Brain pericyte (primary cell): Measurements from ENCODE around the gene LGALS1.
A peak's percentile ranks its signal among the peaks of the same experiment; 100 is the strongest.
"Not testable (repeated sequence)": the region's sequence is repeated elsewhere in the genome, so short reads cannot be mapped to it uniquely, and the experiment has no call there.

Experiments
- DNase-seq: peaks from one replicate; pipeline ENCODE4 v3.0.0-alpha.2; 2012; ENCODE audit warnings: low read depth, low spot score

The LGALS1 gene

DNA sequence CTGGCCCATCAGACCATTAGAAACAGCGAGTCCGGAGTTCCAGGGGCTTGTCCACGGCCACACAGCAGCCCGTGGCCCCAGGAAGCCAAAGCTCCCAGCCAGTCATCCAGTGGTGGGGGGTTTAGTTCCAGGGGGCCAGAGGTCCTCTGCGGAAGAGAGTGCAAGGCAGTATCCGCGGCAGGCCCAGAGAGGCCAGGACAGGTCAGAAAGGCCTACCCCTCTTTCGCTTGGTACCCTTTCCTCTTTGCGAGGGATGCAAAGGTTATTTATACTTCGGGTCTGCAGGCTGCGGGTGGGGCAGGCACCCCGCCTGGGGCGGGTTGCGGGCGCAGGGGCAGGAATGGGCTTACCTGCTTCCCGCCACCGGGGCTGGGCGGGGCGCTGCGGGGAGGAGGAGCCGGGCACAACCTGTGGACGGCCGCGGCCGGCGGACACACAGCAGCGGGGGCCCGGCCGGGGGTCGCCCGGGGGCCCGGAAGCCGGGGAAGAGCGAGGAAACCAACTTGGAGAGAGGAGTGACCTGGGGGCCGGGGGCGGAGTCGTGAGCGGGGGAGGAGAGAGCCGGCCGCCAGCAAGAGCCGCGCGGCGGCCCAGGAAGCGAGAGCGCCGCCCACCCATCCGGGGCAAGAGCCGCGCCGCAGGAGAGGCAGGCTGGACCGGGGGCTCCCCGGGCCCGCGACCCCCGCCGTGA, 36.2 kb upstream of the LGALS1 start, which contains the start of gene SH3BP1:
Gene SH3BP1 (plus strand): TSS at position 600 of the 691 bp plus-strand sequence. CDS start 119 bp downstream, outside the sequence.
- no peak for DNase-seq

DNA sequence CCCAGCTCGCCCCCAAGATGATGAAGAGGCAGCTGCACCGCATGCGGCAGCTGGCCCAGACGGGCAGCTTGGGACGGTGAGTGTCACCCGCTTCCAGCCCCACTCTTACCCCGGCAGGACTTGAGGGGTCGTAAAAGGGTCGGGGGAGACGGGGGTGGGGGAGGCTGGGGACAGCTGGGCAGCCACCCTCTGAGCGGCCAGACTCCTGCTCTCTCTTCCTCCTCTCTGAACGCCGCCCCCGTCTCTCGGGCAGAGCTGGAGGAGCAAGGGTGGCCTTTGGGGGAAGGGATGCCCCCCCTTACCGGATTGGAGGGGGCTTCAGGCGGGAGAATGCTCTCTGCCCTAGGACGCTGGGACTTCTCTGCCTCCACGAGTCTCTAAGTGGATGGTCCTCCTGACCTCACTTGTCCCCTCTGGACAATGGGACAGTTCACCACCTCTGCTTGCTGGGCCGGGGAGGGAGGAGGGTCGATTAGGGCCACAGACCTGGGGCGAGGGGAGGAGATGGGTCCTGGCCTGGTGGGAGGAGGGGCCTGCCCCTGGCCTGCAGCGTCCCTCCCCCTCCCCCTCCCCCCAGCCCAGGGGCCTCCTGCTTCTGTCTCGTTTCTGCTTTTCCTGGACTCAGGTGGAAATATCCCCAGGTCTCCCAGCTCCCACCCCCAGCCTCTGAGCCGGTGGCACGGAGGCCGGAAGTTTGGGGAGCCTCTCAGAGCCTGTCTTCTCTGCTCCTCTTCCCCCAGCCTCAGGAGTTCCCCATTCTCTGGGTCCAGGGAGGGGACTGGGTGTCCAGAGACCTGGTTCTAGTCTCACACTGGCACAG, 35.5 kb upstream of the LGALS1 start:
- no peak for DNase-seq

DNA sequence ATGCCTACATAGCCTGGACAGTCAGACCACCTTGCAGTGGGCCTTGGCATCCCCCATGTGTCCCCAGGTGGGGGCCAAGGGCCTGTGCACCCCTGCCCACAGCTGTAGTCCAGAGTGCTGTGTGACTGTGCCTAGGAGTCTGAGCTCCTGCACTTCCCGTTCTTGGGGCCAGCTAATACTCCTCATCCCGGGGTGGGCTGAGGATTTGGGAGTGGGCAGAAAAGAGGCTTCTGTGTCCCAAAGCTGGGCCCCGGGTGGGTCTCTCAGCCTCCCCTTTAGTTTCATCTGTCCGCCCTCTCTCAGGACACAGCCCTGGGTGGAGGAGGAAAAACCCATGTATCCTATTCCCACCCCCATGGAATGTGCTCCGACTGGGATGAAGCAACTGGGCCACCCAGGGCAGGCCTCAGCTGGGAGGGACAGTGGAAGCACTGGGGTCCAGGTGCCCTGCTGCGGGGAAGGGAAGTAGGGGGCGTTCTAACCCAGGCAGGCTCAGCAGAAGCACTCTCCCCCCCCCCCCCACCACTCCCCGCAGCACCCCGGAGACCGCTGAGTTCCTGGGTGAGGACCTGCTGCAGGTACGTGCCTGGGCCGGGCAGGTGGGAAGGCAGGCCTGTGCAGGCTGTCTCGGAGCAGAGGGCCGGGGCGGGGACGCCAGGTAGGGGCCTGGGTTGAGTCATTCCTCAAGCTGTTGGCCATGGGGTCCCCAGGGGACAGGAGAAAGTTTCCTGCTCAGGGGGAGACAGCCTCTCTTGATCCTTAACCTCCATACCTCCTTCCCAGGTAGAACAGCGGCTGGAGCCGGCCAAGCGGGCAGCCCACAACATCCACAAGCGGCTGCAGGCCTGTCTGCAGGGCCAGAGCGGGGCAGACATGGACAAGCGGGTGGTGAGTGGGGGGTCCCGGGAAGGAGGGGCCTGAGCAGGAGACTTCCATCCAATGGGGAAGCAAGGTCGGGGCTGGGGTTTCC, 34.6 kb upstream of the LGALS1 start:
- no peak for DNase-seq

DNA sequence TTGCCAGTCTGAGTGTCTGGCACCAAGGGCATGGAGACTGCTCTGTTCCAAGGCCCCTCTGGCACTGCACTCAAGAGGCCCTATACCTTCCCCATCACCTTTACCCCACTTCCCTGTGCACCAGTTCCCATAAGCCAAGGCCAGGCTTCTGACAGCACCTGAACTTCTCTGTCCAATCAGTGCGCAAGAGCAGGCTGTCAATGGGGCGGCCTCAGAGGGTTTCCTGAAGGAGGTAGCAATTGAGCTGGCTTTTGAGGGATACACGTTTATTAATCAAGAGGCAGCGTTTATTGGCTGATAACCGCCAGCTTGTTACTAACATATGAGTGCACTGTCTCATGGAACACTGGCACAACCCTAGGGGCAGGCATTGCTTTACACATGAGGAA, 33.9 kb upstream of the LGALS1 start:
- DNase-seq: no peak

DNA sequence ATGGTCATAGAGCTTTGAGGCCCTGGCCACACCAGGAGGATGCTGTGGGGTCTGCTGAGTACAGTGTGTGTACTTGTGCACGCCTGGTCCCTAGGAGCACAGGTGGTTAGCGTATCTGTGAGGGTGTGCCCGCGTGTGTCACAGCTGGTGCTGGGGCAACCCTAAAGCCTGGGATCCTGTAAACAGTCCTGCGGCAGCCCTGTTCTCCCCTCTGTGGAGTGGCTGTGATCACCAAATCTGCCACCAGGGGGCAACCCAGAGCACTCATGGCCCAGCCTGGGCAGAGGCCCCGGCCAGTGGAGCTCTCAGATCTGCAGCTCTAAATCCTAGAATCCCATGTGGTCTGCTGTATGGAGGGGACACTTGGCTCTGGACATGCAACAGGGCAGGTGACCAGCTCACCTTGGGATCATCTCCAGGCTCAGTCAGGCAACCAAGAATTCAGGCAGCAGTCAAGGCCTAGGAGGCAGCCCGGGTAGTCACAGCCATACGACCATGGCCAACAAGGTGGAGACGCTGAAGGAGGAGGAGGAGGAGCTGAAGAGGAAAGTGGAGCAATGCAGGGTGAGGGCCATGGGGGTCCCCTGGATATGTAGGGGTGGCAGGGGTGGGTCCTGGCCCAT, 32.1 kb upstream of the LGALS1 start:
- DNase-seq: no peak

DNA sequence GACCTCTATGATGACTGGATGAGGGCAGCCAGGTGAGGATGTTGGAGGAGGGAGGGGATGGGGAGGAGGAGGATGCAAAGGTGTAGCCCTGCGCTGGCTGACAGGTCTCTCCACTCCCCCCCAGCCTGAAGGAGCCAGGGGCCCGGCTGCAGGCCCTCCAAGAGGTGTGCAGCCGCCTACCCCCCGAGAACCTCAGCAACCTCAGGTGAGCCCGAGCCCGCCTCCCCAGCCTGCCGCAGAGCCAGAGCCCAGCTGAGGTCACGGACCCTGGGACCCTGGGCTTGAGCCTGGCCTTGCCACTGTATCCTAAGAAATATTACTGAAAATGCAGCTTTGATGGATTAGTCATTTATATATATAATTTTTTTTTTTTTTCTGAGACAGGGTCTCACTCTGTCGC, 28.1 kb upstream of the LGALS1 start:
- no peak for DNase-seq

DNA sequence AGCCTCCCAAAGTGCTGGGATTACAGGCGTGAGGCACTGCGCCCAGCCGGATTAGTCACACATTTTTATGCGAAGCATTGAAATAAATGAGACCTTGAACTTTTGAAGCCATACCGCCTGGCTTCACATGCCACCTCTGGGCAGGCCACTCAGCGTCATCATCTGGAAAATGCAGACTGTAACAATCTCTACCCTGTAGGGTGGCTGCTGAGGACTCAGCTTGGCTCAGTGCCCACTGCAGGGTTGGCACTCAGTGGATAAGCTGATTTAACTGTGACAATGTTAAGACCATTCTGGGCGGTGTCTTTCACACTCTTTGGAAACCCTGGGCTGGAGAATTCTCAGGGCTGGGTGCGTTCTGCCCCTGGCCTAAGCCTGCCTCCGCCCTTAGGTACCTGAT, 27.5 kb upstream of the LGALS1 start:
- DNase-seq: no peak

DNA sequence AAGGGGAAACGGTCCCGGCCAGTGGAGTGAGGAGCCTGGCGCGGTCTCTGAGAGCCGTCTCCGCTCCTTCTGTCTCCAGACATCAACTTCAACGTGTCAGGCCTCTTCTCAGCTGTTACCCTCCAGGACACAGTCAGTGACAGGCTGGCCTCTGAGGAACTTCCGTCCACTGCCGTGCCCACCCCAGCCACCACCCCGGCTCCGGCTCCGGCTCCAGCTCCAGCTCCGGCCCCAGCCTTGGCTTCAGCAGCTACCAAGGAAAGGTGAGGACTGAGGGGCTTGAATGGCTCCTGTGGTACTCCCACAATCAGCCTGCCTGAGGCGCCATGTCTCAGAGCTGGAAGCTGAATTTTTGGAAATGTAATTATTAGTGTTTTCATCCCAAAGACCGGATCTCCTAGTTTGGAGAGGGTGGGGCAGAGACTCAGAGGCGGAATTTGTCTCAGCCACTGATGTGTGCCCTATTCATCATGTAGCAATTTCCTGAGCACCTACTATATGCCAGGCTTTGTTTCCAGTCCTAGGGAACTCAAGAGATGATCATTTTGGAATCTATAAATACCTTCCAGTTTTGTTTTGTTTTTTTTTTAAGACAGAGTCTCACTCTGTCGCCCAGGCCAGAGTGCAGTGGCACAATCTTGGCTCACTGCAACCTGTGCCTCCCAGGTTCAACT, 24.8 kb upstream of the LGALS1 start:
- DNase-seq: no peak

DNA sequence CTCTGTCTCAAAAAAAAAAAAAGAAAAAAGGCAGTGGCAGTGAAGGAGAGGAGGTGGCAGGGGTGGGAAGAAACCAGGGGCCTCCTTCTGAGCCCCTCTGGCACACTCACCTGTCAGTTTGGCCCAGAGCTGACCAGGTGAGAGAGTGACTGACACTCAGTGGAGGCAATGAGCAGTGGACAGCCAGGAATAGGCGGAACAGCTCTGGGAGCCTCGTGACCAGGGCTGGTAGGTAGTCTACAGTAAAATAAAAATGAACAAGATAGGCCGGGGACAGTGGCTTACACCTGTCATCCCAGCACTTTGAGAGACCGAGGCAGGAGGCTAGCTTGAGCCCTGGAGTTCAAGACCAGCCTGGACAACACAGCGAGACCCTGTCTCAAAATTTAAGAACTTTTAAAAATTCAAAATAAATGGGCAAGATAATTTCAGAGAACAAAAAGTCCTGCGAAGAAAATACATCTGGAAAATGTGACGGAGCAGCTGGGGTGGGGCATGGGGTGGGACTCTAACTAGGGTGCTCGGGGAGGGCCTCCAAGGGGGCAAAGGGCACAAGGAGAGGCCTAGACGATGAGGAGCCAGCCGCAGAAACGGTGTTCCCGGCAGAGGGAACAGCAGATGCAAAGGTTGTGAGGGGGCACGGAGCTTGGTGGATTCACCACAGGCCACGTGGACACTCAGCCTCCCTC, 20.7 kb upstream of the LGALS1 start:
- no peak for DNase-seq

DNA sequence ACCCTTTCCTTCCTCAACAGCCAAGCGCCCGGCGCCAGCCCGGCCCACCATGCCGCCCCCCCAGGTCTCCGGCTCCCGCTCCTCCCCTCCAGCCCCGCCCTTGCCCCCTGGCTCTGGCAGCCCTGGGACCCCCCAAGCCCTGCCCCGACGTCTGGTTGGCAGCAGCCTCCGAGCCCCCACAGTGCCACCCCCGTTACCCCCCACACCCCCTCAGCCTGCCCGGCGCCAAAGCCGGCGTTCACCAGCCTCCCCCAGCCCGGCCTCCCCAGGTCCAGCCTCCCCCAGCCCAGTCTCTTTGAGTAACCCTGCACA, 20.2 kb upstream of the LGALS1 start:
- DNase-seq: no peak

DNA sequence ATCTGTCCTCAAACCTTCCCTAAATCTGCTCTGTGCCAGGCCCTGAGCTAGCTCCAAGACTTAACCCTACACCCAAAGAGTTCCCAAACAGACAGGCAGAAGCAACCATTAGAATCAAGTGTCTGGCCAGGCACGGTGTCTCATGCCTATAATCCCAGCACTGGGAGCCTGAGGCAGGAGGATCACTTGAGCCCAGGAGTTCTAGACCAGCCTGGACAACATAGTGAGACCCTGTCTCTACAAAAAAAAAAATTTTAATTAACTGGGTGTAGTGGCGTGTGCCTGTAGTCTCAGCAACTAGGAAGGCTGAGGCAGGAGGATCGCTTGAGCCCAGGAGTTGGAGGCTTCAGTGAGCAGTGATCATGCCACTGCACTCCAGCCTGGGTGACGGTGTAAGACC, 18.9 kb upstream of the LGALS1 start:
- DNase-seq: not testable (repeated sequence)

DNA sequence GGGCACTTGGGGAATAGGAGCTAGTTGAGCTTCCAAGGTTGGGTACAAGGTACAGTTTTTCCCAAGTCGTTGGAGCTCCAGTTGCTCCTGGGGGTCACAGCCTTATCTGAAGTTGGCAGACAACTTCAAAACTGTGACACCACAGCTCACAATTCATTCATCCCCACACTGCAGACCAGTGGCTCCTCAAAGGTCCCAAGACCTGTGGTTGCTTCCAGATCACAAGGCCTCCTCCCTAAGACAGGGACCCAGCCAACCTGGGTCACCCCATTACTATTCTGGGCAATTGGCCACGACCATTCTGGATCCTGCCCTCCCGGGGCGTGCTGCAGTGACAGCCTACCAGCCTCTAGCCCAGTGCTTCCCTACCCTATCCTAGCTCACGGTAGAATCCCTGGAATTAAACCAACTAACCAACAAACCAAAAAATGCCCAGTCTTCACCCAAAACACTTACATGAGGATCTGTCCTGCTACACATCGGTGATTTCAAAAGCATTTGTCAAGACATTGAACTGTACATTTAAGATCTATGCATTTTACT, 17.8 kb upstream of the LGALS1 start:
- DNase-seq: no peak

DNA sequence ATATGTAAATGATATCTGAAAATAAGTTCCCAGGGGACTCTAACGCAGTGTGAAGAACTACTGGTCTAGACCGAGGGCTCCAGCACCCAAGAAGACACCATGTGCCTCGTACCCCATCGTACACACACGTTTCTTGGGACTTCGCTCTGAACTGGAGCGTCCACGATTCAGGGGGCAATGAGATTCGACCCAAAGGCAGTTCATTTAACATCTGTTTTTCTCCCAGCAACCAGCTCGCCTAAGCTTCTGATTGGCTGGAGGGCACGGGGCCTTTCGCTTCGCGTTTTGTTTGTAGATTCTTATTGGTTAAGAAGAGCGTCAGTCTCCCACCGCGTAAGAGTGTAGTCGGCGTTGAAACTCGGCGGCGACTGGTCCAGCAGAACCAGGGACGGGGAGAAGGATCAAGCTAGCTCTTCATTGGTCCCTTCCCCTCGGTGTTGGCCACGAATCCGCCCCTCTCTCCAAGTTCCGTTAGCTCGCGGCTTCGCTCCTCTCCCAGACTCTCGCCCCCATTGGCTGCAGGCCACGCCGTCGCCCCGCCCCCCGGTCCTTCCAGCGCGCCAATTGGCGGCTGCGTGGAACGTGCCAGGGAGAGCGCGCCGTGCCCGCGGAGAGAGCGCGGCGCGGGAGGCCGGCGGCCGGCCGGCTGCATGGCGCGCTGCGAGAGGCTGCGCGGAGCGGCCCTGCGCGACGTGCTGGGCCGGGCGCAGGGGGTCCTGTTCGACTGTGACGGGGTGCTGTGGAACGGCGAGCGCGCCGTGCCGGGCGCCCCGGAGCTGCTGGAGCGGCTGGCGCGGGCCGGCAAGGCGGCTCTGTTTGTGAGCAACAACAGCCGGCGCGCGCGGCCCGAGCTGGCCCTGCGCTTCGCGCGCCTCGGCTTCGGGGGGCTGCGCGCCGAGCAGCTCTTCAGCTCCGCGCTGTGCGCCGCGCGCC, 17.0 kb upstream of the LGALS1 start, which contains the start of gene PDXP:
Gene PDXP (plus strand): TSS at position 591 of the 933 bp plus-strand sequence. CDS start 60 bp downstream, at position 651.
- peak; percentile 100 for DNase-seq

DNA sequence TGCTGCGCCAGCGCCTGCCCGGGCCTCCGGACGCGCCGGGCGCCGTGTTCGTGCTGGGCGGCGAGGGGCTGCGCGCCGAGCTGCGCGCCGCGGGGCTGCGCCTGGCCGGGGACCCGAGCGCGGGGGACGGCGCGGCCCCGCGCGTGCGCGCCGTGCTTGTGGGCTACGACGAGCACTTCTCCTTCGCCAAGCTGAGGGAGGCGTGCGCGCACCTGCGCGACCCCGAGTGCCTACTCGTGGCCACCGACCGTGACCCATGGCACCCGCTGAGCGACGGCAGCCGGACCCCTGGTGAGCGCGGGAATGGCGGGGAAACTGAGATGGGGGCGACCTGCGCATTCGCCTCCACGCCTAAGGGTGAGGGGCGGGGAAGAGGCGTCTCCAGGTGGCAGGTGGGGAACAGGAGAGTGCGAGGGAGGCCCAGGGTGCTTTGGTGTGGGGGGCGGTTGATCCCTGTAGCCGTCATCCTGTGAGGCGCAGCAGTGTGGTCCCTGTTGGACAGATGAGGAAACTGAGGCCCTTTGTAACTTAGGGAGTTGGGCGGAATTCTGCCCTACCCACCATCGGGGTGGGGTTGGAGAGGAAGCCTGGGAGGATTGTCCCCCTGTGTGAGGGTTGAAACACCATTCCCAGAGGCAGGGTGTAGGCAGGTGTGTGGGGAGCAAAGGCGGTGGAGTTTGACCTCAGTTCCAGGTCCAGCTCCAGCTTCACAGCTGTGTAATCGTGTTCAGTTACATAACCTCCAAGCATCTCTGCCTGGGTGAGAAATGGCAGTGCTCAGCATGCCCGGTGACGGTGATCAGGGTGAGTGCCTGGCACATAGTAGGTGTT, 16.2 kb upstream of the LGALS1 start:
- no peak for DNase-seq

DNA sequence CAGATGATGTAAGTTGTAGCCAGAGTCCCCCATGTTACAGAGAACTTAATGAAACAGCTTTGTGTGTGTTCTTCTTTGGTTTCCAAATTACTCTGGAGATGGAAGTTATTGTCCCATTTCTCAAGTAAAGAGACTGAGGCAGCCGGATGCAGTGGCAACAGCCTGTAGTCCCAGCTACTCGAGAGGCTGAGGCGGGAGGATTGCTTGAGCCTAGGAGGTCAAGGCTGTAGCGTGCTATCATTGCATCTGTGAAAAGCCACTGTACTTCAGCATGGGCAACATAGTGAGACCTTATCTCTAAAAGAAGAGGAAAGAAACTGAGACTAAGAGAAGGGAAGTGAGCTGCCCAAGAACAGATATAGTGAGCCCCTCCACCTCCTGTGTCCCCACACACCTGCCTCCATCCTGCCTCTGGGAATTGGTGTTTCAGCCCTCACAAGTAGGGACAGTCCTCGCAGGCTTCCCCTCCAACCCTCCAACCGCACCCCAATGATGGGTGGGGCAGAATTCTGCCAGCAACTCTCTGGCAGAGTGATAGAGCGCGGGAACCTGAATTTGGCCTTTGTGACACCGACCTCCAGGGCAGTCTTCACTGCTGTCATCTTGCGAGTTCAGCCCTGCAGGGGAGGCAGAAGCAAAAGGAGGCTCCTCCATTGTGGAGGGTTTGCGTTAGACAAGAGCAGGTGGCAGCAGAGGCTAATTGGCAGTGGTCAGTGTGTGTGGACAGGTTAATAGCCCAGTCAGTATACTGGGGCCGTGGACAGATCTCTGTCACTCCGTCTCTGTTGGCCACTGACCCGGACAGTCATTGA, 15.3 kb upstream of the LGALS1 start:
- DNase-seq: no peak

DNA sequence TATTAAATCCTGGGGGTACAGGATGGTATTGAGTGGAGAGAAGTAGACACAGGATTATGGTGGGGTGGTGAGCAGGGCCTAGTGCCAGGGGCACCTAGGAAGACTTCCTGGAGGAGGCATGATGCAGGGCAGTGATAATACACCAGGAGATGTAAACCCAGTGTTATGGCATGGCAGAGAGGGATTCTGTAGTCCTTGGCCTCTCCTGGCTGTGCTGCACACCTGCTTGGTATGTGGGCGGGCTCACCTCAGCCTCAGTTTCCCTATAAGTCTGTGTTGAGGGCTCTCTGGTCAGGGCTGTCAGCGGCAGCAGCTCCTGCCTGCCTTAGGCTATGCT, 14.8 kb upstream of the LGALS1 start:
- no peak for DNase-seq

DNA sequence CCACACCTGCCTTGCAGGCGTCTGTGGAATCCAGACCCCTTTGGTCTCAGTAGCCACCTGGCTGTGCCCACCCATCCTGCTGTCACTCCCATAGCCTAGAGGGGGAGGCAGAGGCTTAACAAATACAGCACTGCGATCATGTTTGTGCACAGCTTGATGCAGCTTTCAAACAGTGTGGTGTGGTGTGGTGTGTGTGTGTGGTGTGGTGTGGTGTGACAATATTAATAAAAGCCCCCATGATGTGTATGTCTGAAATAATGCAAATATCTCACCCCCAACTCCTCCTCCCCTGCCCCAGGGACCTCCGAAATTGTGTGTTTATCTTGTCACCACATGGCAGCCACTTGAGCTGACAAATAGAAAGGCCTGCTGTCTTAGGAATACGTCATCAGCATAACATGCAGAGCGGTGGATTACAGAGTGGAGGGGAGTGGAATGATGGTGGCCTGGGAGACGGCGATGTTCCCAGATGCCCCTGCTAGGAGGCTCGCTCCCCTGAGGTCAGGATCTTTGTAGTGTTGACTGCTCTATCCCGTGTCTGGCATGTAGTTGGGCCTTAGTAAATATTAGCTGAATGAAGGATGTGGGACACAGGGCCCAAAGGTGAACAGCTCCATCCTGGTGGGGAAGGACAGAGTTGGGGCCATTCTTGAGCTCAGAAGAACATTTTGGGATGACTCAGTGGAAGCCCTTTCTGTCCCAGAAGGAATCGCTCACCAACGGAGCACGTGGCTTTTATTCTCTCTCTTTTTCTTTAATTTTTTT, 14.1 kb upstream of the LGALS1 start:
- DNase-seq: no peak
